GM18909 (cell line): ENCODE results near the gene C16orf74.

ENCODE experiments used
- ATAC-seq: cut with Tn5 transposase; IDR thresholded peaks from one replicate; pipeline ENCODE4 v1.9.1; 2021; ENCODE audit warnings: mild to moderate bottlenecking; ENCODE audit not compliant: unreplicated experiment, poor library complexity

Gene C16orf74

DNA sequence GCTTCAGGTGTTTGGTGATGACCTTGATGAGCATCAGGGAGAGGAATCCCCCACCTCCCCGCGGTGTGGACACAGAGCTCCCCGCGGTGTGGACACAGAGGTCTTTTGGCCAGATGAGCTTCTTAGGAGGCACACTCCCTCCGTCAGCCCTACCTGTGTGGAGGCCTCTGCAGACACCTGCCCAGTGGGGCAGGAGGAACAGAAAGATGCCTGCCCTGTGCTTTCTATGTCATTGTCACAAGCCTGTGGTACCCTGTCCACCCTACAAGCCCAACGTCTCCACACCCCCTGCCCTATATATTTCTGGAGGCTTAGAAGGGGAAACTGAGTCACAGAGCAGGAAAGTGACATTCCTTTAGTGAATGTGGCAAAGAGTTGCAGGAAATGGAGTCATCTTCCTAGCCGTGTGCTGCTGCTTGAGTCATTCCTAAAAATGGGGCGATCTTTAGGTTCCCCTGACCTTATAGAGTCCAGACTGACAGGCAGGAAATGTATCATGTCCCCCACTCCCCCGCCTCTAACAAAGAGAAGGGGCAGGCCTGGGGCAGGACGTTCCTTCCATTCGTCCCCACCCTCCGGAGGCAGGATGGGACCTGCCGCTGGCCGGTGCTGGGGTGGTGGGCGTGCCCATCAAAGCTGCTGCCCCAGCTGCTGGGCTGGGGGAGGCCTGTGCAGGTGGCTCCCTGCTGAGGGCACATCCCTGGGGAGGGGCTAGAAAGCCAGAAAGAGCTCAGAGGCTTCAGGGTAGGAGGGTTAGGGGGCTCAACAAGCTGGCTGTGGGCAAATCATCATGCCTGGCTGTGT lies 1.0 kb upstream of the C16orf74 start:
- ATAC-seq = no peak

DNA sequence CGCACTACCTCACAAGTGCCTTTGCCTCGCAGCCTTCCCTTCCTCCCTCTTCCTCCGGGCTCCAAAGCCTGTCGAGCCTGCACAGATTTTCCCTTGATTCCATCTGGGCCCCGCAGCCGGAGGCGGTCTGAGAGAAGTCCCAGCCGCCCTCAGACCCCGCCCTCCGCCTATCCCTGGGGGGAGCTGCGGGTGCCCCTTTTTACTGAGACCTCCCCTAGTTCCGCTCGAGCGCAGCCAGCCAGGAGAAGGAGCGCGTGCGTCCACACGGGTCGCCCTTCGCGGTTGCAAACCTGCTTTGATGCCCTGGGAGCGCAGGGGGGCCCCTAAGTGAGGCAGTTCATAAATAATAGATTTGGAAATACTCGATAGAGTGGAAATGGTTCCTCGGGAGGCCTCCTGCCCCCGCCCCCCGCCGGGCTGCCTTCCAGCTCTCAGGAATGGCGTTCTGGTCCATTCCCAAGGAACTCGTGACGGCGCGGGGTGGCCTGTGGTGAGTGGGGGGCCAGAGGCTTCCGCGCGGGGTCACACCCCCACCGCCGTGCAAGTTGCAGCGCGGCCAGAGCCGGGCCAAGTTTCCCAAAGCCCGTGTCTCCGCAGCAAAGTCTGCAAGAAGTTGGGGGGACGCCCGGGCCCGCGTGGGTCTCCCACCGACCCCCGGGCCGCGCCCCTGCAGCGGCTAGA lies 610 bp downstream of the C16orf74 start:
- no peak for ATAC-seq

DNA sequence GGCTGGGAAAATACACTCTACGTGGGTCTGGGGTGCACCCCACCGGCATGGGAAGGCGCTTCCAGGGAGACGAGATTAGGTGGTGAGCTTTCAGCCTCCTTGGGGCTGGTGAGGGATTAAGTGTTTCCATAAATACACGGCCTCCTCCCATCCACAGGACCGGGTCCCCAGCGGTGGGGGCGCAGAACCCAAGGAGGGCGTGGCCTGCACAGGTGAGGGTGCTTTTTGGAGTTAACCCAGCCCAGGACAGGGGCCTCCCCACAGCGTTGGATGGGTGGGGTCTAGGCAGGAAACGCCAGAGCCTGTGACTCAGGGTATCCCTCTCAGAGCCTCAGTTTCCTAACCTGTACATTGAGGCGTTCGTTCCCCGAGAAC lies 1.1 kb downstream of the C16orf74 start:
- ATAC-seq = no peak

DNA sequence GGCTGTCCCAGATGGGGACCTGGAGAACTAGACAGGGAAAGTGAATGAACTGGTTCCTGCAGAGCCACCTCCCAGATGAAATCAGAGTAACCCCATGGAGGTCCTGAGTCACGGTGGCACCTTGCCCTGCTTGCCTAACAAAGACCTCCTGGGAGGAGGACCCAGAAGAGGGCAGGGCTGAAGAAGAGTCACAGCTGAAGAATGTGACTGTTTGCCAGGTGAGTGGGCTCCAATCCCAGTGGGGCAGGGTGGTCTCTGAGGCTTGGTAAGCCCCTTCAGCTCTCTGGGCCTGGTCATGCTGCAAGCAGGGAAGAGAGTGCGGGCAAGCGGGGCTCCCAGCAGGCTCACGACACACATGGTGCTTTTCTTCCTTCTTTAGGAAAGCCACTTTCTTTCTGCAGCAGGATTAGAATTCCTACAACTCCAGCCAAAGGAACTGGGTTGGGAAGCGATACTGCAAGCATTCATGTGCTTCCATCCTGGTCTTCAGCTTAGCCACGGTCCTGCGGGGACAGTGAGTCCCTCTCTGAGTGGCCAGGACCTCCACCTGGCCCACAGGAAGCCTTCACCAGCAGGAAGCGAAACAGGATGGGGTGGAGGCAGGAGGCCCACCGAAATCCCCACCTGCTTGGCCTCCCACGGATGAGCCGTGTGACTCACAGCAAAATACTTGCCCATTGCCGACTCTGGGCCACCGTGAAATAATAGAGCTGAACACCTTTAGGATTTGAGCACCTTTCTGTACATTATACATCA lies 4.3 kb downstream of the C16orf74 start:
- ATAC-seq = no peak

DNA sequence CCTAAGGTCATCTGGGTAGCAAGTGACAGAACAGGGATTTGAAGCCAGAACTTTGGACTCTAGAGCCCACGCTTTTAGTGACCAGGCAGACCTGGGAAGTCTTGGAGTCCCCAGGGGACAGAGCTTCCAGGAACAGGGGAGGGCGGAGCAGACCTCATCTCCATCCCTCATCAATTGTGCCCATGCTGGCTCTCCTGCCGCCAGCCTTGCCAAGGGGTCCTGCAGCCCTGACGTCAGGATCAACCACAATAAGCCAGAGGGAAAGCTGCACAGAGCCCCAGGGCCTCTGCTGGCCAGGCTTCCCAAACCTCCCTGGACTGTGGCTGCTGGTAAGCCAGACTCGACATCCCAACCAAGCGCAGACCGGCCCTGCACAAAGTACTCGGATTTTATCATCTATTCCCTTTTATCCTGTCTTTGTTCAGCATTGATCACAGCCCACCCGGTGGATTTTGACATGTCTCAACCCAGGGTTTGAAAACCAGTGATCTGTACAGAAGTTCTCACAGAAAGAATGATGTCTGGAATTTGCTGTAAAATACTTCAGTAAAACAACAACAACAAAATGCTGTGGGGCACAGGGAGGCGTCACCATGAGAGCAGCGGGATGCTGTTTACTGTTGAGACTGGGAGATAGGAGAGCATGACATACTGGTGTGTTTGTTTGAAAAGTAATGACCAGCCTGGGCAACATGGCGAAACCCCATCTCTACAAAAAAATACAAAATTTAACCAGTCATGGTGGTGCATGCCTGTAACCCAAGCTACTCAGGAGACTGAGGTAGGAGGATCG lies 11.8 kb downstream of the C16orf74 start:
- no peak for ATAC-seq

DNA sequence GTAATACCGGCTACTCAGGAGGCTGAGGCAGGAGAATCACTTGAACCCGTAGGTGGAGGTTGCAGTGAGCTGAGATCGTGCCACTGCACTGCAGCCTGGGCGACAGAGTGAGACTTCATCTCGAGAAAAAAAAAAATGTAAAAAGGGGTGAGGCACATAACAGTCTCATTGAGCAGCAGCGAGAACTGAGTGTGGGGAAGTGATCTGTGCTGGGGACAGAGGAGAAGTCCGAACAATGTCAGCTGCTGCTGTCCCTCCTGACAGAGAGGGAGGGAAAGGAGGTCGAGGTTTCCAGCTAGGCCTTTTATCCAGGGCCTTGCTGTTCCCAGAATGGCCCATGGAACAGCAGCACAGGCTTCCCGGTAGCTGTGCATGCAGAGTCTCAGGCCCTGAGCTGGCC lies 14.0 kb downstream of the C16orf74 start:
- ATAC-seq = no peak

DNA sequence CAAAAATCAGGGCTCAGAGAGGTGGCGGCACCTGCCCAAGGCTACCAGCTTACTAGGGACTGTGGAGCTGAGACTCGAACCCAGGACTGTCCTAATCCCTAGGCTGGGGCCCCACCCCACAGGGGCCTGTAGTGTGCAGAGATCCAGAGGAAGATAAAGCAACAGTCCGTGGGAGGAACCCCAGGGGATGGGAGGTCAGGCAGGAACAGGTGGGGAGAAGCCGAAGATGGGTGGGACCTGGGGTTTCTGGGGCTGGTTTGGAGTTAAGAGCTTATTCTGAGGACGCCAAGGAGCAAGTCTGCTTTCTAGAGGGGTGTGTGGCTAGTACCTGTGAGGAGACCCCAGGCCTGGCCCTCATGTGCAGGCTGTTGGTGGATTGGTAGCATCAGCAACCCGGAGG lies 14.9 kb downstream of the C16orf74 start:
- no peak for ATAC-seq

DNA sequence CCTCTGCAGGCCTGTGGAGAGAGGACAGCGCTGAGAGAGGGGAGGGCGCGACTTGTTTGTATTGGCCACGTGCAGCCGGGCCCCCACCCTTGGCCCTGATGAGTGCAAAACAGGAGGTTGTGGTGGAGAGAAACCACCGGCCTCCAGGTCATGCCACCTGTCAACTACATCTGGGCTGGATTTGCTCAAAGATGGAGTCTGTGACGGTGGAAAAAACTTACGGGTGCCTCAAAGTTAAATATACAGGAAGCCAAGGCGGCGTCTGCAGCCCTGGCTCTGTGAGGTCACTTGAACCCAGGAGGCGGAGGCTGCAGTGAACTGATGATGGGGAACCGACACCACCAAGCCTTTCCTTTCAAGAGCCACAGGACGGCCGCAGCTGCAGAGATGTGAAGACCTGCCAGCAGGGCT lies 15.7 kb downstream of the C16orf74 start:
- peak; percentile 85 for ATAC-seq

DNA sequence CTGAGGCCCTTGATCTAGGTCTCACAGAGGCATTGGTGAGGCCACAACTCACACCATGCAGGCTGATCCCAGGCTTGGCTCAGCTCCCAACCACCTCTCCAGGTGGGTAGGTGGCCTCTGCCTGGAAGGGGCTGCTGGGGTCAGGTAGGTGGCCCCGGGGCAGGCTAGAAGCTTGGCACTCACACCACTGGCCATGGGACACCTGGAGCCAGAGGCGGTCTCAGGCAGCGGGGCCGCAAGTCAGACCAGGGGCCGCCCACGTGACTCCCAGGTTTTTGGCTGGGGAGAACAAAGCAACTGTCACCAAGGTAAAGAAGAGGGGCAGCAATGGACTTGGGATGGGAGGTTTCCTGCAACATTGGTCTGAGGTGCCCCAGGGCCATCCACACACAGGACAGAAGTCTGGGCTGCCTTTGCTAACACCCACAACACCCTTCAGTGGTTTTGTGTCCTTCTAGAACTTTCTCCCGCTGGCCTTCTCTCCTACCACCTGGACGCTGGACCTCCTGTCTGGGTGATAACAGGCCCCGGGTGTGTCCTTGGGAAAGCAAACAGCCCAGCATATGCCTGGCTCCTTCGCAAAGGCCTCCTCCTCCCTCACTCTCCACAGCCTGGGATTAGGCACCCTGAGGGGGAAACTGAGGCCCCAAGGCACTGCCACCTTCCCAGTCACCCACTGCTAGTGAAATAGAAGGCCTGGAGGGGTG lies 16.4 kb downstream of the C16orf74 start:
- no peak for ATAC-seq

DNA sequence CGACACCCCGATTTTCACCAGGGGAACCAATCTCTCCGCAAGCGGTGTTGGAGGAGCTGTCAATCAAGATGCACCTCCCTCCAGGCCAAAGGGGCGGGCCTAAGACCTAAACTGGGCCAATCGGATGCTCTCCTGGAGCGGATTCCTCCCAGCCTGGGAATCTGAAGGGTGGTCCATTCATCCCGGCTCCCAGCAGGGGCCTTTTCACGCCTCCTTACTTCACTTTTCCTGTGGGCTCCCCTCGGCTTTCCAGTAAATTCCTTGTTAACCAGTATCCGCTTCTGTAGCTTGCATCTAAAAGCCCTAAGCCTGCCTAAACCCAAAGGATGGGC lies 17.1 kb downstream of the C16orf74 start:
- ATAC-seq = no peak

DNA sequence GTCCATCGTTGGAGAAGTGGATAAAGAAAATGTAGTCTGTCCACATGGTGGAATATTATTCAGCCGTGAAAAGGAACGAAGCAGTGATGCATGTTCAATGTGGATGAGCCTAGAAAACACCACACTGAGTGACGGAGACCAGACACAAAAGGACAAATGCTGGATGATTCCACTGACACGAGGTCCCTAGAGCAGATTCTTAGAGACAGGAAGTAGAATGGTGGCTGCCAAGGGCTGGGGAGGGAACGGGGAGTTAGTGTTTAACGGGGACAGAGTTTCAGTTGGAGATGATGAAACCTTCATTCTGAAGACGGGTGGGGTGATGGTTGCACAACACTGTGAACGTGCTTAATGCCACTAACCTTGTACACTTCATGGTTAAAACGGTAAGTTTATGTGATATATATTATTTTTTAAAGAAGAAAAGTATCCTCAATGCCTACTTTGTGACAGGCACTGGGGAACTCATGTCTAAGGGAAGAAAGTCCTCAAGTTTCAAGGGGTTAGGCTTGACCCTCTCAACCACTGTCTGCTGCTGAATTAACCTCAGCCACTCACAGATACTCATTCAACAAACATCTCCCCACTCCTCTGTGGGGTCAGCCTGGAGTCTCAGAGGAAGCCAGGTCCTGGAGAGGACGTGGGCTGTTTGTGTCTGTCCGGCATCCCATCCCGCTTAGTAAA lies 17.6 kb downstream of the C16orf74 start:
- ATAC-seq = no peak

DNA sequence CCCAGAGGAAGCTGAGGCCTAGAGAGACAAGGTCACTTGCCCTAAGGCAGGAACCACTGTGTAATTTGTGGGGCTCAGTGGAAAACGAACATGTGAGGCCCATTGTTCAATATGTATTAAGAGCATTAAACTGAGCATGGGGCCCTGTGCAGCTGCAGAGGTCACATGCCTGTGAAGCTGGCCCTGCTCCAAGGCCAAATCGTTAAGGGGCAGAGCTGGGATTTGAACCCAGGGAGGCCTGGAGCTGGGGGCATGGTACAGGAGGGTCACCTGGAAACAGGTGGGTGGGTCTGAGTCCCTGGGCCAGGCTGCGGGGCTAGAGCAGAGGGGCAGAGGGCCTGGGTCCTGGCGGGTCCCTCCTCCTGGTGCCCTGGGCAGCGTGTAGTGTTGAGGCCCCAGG lies 19.7 kb downstream of the C16orf74 start:
- no peak for ATAC-seq

DNA sequence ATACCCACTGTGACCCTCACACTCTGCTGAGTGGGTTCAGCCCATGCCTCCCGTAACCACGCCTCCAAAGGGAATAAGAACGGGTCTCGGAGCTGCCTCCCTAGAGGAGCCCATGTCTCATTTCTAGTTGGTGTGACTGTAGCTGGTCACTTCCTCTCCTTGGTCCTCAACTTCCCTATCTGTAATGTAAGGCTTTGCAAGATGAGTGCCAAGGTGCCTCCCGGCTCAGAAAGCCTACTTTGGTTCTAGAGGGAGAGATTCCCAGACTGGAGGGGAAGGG lies 20.8 kb downstream of the C16orf74 start:
- ATAC-seq = no peak

DNA sequence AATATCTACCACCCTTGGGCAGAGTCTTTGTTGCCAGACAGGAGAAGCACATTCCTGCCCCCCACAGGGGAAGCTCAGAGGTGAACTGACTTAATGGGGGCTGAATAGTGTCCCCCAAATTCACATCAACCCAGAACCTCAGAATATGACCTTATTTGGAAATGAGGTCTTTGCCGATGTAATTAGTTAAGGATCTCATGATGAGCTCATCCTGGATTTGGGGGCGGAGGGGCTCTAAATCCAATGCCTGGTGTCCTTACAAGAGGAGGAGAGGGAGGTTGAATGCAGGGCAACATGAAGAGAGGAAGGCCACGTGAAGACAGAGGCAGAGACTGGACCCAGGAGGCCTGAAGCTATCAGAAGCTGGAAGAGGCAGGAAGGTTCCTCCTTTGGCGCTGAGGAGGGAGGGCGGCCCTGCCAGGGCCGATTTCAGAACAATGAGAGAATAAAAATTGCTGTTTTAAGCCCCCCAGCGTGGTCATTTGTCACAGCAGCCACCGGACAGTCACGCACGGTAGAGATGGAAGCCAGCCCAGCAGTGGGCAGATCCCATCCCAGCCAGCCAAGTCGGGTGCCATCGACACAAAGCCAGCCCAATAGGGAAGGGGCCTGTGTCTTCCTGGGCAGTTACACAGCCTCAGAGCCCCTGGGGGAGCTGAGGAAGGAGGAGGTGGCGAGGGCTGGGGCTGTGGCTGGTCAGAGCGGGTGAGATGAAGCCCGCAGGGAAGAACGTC lies 21.3 kb downstream of the C16orf74 start:
- no peak for ATAC-seq

DNA sequence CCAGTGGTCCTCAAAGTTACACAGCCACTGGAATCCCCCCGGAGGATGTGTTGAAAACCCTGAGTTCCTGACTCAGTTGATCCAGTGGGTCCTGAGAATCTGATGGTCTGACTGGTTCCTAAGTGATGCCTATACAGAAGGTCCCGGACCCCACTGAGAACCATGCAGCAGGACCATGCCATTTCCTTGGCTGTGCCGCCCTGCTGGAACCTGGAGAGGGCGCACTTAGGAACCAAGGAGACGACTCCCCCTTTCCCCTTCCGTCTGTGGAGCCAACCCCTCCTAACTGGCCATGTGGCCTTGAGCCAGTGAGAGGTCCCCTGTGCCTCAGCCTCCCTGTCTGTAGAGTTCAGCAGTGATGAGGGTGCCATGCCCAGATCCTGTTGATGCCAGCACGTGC lies 22.0 kb downstream of the C16orf74 start:
- no peak for ATAC-seq

DNA sequence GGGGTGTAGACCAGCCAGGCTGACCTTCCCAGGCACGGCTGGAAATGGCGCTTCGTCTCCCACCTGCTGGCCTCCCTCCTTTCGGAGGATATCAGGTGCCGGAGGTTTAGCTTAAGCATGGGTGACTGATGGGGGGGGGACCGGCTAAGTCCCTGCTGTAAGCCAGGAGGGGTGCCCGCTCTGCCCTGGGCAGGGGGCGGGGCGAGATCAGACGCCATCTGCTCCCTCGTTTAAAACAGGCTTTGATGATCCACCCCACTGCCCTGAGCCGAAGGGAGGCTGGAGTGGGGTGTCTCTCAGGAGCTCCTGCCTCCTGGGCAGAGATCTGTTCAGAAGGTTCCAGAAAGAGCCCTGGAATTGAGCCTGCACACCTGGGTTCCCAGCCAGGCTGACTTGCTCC lies 26.0 kb downstream of the C16orf74 start:
- no peak for ATAC-seq

DNA sequence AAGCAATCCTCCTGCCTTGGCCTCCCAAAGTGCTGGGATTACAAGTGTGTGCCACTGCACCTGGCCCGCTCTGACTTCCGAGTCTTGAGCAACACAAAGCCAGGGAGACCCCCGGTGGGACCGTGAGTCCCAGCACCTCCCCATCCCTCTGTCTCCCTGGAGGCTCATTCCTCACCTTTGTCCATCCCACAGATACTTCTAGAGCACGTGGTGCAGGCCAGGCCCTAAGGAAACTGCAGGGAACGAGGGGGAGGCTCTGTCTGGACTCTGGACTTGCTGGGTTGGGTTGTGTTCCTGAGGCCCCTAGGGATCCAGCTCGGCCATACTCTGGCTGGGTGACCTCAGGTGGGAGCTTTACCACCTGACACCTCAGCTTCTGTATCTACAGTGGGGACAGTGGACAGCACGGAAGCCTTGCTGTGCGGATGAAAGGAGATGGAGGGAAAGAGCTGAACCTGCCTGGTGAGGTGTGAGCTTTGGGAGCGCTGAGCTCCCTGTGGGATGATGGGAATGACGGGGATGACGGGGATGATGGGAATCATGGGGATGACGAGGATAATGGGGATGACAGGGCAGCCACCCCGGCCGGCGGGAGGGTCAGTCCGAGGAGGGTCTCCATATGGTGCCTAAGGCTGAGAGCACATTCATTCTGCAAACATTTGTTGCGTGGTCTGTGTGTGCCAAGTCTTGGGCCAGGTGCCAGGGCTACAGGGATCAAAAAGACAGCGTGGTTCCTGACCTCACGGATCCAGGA lies 26.6 kb downstream of the C16orf74 start:
- no peak for ATAC-seq

DNA sequence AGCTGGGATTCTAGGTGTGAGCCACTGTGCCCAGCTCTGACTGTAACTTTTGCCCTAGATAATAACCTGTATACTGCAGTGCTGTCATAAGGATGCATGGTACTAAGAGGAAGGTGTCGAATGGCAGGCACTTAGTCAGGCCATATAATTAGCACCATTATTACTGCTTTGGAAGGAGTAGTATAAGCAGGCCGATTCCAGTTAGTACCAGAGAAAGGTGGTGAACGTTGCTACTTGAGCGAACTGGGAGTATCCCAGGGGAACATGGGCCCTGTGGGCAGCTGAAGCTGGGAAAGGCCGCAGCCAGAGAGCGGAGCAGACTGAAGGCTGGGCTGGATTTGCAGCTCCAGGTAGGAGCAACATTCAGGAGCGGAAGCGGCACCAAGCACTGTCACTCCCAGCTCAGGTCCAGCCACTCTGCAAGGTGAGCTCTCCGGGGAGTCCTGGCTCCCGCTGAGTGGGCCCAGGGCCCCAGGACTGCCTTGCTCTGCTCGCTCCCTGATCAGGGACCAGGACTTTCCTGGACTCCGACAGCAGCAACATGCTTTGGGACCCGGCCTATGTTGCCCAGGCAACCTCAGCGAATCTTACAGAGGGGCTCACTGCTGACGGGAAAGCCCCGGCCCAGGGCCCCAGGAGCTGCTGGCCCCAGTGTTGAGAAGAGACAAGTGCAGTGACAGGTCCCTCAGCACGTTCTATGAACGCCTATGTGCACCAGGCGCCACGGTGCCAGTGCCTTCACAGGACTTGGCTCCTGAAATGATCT lies 28.6 kb downstream of the C16orf74 start:
- ATAC-seq = no peak
